GM13976 (cell line): ENCODE data around the gene DOK7.
"Not testable (repeated sequence)": the region's sequence is repeated elsewhere in the genome, so short reads cannot be mapped to it uniquely, and the experiment has no call there.

Experiments used
- DNase-seq: peaks from one replicate; pipeline ENCODE4 v3.0.0; 2012; ENCODE audit warnings: low spot score
- in situ Hi-C: fragments of 300-500 bp; cut with MboI; formaldehyde crosslinking; loops from one replicate; pipeline ENCODE4 v1.12.0; 2022; ENCODE audit warnings: low sequenced_read_pairs, mixed read lengths, inconsistent platforms; ENCODE audit not compliant: unreplicated experiment
- TF ChIP-seq, protein P1 (sequence below): IDR thresholded peaks from 2 replicates; pipeline ENCODE4 v1.5.1; 2012; ENCODE audit warnings: borderline replicate concordance, mild to moderate bottlenecking; ENCODE audit not compliant: insufficient read depth; ENCODE audit errors: extremely low read depth, missing control alignments, control extremely low read depth

The DOK7 gene

DNA sequence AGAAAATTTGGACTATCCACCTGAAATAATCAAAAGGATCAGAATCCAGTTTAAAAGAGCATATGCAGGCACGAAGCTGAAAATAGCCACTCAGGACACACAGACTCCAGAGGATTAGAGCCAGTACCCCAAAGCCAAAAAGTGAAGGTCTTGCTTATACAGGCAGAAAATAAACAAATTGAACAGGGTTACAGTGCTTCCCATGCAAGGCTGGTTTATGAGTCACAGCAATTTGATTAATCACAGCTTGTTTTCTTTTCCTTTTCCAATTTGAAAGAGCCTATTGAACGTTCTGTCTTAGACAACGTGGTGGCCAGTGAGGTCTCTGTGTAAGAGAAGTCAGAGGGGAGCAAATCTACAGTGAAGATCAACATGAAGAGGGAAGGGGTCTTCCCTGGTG, 11.2 kb upstream of the DOK7 start:
- DNase-seq = no peak
- TF ChIP-seq, protein P1, sequence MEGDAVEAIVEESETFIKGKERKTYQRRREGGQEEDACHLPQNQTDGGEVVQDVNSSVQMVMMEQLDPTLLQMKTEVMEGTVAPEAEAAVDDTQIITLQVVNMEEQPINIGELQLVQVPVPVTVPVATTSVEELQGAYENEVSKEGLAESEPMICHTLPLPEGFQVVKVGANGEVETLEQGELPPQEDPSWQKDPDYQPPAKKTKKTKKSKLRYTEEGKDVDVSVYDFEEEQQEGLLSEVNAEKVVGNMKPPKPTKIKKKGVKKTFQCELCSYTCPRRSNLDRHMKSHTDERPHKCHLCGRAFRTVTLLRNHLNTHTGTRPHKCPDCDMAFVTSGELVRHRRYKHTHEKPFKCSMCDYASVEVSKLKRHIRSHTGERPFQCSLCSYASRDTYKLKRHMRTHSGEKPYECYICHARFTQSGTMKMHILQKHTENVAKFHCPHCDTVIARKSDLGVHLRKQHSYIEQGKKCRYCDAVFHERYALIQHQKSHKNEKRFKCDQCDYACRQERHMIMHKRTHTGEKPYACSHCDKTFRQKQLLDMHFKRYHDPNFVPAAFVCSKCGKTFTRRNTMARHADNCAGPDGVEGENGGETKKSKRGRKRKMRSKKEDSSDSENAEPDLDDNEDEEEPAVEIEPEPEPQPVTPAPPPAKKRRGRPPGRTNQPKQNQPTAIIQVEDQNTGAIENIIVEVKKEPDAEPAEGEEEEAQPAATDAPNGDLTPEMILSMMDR = no peak
- in situ Hi-C loops = loop anchor here (5.0 kb wide), 1 partner anchor 100 kb away; no protein-coding TSS in a partner anchor

DNA sequence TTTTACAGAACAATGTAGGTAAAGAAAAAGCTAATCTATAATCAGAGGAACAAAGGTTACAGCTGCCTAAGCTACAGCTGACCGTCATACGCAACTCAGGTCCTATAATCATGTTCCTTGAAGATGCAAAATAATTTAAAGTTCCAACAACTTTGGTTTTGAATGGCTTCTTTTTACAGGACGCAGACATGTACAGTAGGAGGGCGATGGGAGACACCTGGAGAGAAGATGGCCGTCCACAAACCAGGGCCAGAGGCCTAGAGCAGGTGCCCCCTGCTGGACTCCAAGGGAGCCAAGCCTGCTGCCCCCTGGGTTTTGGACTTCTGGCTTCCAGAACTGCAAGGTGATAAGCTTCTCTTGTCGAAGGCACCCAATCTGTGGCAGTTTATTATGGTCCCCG, 10.7 kb upstream of the DOK7 start:
- no peak for DNase-seq
- TF ChIP-seq, protein P1 = no peak
- in situ Hi-C loops = loop anchor here (5.0 kb wide), 1 partner anchor 100 kb away; no protein-coding TSS in a partner anchor

DNA sequence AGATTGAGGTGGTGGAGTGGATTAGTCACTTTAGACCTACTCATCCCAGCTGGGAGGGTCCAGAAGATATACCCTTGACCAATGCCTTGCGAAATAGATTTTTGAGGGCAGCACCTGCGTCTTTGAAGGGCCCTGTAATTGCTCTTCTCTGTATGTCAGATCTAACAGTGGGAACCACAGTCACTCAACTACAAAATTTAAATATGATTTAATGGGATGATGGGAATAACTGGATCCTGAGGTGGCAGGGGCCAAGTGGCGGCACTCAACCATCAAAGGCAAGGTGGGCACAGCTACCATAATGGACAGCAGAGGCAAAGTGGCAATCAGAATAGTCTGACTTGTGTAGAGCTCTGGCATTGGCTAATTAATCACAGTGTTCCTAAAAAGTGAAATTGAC, 7.5 kb upstream of the DOK7 start:
- DNase-seq, in situ Hi-C loops: not testable (repeated sequence)

DNA sequence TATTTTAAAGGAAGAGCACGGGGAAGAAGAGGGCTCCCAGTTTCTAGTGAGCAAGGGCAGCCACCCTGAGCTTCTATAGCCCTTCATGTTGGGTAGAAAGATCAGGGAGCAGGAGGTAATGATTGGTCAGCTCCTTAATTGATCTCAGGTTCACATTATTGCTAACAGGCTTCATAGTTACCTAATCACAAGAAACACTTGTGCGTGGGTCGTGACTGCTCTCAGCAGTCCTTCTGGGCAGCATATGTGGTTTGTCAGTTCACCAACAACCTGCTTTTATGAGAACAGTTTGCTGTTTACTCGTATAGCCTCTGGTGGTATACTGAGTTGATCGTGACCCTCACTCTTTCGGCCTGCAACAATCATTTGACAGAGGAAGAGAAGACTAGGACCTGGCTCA, 4.7 kb upstream of the DOK7 start:
- in situ Hi-C loops = no loop called here
- no peak for DNase-seq
- TF ChIP-seq, protein P1 = no peak

DNA sequence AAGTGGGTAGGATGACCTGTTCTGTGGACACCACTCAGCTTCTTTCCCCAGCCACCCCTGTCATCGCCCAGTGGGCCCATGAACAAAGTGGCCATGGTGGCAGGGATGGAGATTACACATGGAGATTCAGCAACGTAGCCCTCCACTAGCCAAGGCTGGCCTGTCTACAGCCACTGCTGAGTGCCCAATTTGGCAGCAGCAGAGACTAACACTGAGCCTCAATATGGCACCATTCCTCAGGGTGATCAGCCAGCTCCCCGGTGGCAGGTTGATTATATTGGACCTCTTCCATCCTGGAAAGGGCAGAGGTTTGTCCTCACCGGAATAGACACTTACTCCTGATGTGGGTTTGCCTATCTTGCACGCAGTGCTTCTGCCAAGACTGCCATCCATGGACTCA, 4.0 kb upstream of the DOK7 start:
- DNase-seq, in situ Hi-C loops: not testable (repeated sequence)

DNA sequence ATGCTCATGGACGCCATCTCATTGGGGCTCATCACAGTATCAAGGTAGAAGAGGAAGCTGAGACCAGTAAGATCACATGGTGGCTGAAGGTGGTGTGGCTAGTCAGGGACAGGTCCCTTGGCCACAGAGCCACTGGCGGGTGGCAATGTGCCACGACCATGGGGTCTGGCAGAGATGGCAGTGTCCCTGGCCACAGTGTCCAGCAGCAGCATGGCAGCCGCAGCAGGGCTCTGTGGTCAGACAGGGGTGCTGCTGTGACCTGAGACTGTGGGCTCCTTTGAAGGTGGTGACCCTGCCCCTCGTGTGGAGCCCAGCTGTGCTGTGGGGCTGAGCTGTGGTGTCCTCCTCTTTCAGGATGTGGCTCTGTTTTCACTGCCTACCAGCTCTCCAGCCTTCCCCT, 2.2 kb upstream of the DOK7 start:
- no peak for DNase-seq
- in situ Hi-C loops = no loop called here
- TF ChIP-seq, protein P1 = no peak

DNA sequence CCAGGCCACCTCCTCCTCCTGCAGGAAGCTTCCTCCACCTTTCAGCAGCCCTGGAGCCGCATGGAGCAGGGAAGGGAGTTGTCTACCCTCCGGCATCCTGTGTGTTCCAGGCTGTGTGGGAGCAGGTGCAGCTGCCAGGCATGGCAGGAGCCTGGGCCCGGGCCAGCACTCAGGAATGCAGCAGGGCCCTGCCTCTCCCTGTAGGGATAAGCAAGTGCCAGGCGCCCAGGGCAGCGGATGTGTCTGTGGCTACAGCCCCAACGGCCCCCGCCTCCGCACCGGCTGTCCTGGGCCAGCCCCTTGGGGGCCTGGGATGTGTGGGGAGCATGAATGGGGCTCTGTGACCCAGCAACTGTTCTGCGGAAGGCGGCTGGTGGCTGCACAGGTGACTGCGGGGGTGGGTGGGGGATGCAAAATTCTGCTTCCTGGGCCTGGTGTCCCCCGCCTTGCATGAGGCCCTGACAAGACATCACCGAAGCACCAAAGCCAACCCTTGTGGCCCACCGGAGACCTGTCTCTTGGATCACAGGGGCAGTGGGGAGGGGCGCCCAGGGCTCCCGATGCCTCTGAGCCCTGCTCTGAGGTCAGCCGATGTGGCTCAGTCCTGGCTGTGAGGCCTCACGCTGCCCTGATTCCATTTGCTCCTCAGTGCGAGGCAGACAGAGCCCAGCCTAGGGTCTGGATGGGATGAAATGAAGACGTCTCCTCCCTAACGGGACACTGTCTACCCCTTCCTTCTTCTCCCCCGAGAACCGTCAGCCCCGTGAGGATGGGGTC, 1.4 kb upstream of the DOK7 start:
- TF ChIP-seq, protein P1 = no peak
- no peak for DNase-seq
- in situ Hi-C loops = no loop called here
